OCI-LY1 (cell line): ENCODE results near the gene IFI27L1.

Experiments used
- CTCF ChIP-seq: fragments of 200-600 bp; sonication (generic), shearing (Covaris generic); IDR thresholded peaks from 2 replicates; pipeline ENCODE4 v1.5.1; 2017; ENCODE audit warnings: mild to moderate bottlenecking, antibody characterized with exemption, low read length, moderate library complexity, mixed read lengths
- EZH2 ChIP-seq: fragments of 200-600 bp; sonication (generic), shearing (Covaris generic); IDR thresholded peaks from 2 replicates; pipeline ENCODE4 v1.8.0; 2017; ENCODE audit warnings: borderline replicate concordance, mixed run types, mild to moderate bottlenecking, antibody characterized with exemption, low read length, moderate library complexity, mixed read lengths

- TF ChIP-seq CTCF: no peak
- TF ChIP-seq EZH2: no peak
Observed at GRCh38 chr14:94109915-94110250, 28.8 kb downstream of the IFI27L1 start.
